Right hindlimb (tissue), 1 donor: ENCODE results near the gene MSL3.
A peak's percentile ranks its signal among the peaks of the same experiment; 100 is the strongest.

ENCODE experiments used
- DNase-seq: peaks from one replicate; pipeline ENCODE4 v3.0.0-alpha.2; 2018

MSL3 gene, protein sequence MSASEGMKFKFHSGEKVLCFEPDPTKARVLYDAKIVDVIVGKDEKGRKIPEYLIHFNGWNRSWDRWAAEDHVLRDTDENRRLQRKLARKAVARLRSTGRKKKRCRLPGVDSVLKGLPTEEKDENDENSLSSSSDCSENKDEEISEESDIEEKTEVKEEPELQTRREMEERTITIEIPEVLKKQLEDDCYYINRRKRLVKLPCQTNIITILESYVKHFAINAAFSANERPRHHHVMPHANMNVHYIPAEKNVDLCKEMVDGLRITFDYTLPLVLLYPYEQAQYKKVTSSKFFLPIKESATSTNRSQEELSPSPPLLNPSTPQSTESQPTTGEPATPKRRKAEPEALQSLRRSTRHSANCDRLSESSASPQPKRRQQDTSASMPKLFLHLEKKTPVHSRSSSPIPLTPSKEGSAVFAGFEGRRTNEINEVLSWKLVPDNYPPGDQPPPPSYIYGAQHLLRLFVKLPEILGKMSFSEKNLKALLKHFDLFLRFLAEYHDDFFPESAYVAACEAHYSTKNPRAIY

DNA sequence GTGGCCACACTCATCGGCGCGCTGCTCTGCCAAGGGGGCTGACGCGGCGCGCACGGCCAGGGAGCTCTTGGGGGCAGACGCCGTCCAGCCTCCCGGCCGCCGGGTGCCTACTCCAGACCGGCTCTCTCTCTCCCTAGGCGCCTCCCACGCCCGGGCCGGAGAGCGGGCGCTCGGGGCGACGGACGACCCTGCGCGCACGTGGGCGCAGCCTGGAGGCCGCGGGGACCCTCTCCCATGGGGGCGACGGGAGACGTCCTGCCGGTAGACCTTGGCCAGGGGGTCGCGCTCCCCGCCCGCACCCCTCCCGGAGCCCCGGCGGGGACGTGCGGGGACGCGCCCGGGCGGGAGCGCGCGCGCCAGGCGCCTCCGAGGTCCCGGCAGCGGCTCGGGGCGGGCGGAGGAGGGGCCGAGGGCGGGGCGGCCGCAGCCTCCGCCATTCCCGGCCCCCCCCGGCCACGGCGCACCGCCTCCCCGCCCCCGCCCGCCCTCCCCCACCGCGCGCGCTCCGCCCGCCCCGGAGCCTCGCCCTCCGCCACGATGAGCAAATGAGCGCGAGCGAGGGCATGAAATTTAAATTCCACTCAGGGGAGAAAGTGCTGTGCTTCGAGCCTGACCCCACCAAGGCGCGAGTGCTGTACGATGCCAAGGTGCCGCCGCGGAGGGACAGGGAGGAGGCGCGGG lies at the start of gene MSL3:
Gene MSL3 (plus strand): TSS at position 519 of the 681 bp plus-strand sequence. CDS start 27 bp downstream, at position 546.
- DNase-seq: peak; percentile 55

DNA sequence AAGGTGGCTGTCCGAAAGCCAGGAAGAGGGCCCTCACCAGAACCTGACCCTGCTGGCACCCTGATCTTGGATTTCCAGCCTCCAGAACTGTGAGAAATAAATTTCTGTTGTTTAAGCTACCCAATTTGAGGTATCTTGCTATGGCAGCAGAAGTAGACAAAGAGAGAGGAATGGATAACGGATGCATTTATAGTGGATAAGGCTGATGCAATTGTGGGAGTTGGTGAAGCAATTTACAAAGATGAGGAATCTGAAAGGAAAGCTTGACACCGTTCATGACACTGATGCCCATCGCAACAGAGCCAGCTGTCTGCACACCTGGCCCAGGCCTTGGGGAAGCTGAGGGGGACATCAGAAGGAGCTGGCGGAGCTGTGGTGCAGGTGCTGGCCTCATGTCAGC lies 35.7 kb upstream of the MSL3 start:
- DNase-seq: no peak

DNA sequence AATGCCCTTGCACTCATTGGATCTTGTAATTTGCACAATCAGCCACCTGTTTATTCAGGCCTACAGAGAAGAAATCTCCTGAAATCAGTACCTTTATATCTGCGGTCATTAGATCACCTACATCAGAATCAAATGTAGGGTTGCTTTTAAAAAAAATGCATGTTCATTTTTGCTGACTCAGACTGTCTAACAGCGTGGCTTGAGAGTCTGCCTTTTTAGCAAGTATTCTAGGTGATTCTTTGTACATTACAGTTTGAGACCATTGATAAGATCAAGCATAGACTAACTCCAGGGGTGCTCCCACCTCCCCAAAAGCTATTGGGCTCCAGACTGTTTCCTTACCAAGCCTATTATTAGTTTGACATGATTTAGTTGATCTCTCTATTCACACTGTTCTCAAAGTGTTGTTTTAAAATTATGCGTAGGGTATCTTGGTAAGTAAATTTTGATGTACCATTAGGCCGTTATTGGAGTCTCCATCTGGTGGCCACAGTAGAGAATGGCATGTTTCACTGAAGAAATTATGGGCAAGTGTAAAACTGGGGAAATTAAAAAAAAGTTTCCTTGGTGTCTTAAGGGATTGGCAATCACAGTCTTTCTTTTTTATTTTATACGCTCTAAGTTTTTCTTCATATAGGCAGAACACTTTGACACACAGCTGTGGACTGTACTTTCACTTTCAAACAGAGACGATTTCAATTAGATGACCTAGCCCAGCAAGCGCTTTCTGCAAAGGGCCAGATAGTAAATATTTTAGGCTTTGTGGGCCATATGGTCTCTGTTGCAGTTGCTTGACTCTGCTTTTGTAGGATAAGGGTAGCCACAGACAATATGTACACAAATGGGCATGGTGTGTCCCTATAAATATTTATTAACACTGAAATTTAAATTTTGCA lies 33.7 kb upstream of the MSL3 start:
- no peak for DNase-seq

DNA sequence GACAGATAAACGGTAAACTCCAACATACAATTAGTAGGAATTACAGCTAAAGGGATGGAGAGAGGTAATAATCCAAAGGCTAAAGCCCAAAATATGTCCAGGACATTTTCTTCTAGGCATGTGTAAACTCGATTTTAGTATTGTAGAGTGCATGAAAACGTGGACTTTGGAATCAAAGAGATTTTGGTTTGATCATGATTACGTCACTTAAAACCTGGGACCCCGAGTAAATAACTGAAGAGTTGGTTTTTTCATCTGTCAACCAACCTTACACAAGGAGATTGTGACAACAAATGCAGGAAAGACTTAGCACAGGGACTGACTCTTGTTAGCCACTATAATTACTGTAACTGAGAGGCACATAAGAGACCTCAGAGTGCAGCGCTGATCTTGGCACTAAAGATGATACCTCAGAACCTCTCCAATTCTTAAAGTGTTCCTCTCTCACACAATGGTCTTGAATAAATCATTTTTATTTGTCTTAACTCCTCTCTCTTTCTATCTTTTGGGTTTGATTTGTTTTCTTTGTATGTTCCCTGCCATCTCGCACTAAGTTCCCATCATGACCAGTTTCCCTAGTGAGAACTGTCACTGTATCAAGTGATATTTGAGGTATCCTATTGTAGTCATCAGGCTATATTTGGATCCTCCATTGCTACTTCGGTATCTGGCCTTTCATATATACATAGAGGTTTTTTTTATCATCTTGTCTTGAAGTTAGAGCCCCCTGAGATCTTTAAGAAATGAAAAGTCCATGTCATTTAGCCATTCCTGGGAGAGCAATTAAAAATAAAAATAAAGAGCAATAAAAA lies 32.2 kb upstream of the MSL3 start:
- no peak for DNase-seq

DNA sequence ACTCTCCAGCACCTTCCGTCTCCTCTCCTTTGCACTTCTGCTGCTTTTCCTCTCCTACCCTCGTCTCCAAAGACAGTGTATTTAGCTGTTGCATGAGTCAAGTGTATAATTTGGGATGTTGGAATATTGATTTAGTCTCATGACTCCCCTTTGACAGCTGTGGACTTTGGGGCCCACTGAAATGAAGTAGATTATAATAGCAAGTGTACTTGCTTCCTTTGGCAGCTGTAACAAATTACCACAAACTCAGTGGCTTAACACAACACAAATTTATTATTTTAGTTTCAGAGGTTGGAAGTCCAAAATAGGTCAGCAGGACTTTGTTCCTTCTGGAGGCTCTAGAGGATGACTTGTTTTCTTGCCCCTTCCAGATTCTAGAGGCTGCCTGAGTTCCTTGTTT lies 29.5 kb upstream of the MSL3 start:
- no peak for DNase-seq

DNA sequence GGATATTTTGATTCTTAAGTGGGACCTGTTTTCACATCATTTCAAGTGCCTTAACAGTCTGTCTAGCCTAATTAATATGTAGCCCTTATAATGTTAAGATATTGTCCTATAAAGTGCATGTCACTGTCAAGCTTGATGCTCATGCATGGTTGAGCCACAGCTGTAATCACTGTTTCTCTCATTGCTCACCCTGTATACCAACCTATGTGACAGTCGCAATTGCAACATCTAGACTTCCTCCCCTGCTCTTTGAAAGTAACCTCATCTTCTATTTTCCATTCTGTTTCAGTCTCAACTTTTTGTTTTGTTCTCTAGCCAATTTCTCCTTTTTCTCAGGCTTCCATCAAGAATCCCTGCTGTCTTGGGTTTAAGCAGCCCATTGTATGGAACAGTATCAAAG lies 24.4 kb upstream of the MSL3 start:
- no peak for DNase-seq

DNA sequence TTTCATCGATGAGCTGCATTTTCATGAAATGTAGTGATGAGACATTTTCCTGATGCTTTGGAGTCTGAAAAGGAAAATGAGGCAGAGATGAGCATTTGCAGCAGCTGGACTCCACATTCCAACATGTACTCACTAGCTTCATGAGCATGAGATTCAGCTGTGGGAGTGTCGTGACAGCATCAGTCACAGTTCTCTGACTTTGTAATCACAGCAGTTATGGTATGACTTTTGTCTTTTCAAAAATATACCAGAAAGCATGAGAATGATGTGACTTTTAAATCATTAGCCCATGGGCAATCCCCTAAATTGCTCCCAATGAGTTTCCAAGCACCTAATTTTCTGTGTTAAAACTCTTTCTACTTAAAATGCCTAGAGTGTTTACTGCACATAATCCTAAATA lies 18.3 kb upstream of the MSL3 start:
- DNase-seq: no peak

DNA sequence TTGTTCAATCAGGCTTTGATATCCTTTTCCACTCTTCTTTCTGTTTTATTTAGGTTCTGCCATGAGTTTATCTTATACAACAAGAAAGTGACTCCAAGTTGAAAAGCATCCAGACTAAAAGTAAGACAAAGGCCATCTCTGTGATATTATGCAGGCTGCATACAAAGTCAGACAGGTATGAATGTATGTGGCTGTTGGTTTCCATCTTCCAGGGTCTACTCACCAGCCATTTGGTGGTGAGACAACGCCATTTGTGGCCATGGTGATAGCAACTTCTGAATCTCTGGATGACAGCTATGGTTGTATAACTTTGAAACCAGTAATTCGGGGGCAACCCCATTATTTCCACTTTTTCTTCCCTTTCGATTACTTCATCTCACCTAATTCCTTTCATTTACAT lies 17.2 kb upstream of the MSL3 start:
- no peak for DNase-seq

DNA sequence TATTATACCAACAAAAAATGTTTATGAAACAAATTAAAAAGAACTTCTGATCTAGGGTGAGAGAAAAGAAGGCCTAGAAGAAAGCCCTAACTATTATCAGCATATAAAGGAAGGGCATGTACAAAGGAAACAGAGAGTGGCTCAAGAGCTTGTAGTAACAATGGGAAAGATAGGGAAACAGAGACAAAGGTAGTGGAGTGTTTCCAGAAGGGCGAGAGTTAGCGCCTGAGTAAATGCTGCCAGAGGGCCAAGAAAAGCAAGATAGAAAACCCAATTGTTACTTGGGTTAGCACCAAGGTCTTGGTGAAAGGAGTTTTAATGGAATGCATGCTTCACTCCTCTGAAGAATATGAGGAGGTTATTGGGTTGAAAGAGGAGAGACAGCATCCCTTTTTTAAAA lies 16.5 kb upstream of the MSL3 start:
- no peak for DNase-seq

DNA sequence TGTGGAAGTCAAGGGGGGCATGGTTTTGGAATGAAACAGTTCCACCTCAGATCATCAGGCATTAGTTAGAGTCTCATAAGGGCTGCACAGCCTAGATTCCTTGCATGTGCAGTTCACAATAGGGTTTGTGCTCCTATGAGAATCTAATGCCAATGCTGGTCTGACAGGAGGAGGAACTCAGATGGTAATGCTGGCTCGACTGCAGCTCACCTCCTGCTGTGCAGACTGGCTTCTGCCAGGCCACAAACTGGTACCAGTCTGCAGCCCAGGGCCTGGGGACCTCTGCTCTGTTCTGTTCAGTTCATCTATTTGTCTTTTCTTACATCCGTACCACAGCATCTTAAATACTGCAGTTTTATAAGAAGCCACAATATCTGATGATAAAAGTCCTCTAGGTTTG lies 12.2 kb upstream of the MSL3 start:
- DNase-seq: no peak

DNA sequence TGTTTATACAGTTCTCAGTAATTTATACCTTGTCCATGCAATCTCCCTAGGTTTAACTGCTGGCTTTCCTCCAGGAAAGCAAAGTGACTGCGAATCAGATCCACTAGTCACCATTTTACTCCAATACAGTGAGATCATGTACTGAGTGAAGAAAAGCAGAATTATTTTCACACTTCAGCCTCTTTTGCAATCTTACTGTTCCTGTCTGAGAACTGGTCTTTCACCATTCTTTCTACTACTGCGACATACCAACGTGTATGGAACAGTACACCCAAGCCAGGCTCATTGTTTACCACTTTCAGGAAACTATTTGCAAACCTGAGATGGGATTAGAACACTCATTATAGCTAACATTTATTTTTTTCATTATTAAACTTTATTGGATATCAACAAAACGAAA lies 8.0 kb upstream of the MSL3 start:
- no peak for DNase-seq

DNA sequence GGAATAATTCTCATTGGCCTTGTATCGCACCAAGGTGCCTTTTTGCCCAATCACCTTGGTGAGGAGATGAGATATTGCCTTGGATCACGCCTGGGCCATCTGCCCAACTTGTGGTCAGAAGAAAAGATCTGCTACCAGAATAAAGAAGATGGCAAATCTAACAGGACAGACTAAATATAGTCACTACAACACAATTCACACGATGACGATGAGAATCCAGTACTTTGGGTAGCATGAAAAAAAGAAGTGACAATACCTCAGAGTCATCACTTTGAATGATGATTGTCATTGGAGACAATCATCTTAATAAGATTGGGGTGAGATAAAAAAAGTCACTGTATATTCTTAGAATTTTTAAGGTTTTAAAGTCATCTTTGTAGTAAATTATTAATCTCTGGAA lies 7.3 kb upstream of the MSL3 start:
- DNase-seq: no peak

DNA sequence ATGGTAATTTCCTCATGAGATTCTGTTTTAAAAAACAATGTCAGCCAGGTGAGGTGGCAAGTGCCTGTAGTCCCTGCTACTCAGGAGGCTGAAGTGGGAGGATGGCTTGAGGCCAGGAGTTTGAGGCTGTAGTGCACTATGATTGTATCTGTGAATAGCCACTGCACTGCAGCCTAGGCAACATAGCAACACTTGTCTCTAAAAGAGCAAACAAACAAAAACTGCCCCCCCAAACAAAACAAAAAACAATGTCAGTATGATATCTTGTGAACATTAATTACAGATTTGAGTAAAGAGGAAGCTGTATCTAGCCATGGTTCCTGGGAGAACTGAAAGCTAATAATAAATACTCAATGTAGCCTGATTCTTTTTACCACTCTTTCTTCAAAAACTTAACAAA lies 6.8 kb upstream of the MSL3 start:
- no peak for DNase-seq

DNA sequence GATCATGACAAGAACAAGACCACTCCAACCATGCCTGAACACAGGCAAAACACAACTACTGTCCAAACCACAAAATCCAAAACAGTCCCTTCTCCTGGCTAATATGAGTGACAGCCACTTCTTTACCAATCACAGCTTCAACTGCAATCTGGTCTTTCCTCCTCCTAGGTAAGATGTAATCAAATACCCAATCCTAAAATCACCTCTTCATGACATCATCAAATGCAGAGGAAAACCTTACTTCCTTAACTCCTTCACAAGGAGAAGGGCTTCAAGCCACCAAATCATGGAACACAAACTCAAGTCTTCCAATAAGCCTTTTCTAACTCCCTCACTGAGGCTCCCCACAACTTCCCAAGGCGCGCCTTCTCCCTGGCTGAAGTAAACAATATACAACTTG lies 4.4 kb upstream of the MSL3 start:
- DNase-seq: no peak

DNA sequence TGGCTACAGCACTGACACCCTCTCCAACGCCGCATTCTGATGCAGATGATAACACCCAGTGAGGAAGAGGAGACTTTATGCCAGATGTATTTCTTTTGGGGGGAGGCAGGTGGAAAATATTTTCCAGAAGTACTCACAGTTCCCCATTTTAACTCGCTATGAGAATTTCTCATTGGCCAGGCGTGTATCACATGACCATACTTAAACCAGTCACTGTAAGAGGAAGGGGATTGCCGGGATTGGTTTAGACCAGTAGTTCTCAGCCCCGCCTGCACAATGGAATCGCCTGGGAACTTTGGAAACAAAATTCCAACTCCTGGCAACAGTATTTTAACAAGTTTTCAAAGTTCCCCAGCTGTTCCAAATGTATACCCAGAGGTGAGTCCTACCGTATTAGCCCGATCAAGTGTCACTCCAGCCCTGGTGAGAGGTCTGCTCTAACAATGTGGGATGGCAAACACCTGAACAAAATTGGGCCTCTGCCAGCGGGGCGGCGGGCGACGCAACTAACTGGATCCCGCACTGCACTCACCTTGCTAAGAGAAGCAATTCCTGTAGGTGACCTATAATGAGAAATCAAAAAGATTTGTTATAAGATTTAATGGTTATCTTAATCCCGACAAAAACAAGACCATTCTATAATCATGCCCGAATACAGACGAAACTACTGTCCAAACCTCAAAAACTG lies 2.9 kb upstream of the MSL3 start:
- no peak for DNase-seq

DNA sequence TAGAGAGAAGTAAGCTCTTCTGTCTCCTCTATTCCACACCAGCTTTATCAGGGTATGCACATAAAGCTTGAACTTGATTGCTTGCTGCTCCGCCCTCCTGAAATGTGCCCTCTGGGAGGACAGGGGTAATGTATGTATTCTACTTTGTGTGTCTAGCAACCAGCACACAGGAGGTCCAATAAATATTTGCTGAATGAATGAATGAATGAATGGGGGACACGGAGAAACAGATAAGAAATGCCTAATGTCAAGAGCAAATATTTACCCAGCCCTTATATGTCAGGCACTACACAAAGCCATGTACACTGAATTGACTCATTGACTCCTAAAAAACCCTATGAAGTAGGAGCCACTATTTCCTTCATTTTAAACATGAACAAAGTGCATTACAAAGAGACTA lies 2.3 kb upstream of the MSL3 start:
- DNase-seq: no peak

DNA sequence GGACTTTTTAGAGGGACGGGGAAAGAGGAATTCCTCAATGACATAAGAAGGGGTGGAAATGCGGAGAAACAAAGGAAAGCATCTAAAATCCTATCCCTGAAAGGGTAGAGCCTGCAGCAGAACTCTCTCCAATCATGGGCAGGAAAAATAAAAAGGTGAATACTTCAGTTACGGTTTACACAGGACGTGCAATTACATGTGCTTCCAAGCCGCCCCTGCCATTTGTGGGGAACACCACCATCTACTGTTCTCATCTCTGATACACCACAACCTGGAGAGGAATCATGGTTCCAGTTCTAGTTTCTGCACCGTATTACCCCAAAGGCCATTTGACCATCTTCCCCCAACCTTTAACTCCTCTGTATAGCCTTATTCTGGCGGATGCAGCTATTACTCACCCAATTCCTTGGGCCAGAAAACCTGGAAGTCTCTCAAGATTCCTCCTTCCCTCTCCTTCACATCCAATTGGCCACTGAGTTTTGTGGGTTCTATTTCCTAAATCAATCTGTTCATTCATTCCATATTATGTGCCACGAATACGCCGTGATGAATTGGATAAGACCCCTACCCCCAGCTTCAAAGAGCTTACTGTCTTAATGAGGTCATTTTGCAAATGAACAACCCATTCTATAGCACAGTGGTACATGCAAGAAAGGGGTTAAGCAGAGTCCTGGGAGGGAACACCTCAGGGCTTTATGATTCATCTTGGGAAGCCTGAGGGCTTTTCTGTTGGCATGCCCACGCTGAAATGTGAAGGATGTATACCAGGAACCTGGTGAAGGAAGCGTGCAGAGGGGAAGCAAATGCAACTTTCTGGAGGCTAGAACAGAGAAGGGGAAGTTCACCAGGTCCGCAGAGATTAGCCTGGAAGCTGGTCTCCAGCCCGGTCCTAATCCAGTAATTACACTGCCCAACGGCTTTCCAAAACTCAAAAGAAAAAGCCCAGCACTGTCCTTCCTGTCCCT lies 1.4 kb upstream of the MSL3 start:
- no peak for DNase-seq

DNA sequence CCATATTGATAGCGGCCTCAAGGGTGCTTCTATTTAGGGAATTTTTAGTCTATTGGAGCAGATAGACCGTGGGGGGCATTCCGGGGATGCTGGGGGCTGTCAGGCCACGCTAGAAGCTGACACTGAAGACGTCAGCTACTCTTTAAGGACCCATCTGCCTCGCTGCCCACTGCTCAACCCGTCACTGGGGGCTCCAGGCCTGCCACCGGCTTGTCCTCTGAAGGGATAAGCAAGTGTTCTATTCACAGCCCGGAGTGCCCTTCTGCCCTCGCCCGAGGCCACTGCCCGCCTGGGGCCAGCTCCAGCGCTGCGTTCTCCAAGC lies 679 bp upstream of the MSL3 start:
- no peak for DNase-seq

DNA sequence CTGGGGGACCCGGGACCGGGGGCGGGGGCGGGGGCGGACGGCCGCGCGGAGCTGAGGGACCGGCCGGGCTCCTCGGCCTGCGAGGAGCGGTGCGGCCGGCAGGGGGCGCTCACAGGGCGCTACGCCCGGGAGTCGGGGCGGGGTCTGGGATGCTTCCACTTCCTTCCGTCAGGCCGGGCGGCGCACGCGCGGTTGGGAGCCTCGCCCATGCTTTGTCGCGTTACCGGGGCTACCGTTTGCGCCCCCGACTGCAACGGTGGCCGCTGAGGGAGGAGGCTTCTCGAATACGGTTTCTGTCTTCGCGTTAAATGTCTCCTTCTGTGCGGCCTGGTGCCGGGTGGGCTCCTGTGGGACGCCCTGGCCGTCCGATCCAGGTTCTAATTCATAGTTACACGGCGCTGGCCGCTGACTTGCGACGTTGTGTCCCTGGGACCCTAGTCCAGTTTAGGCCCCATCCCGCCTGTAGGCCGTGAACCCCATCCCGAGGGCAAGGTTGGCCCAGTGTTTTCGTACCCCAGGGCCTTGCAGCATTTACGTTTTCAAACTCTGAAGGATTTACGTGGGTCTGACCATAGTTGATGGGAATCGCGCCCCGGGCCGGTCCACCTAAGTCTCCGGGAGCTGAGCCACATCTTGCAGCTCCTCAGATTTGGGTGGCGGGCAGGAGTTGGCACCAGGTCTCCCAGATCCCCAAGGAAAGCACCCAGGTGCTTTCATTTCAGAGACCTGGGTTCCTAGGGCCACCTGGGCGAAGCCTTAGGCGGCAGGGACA lies 549 bp downstream of the MSL3 start:
- DNase-seq: peak; percentile 90

DNA sequence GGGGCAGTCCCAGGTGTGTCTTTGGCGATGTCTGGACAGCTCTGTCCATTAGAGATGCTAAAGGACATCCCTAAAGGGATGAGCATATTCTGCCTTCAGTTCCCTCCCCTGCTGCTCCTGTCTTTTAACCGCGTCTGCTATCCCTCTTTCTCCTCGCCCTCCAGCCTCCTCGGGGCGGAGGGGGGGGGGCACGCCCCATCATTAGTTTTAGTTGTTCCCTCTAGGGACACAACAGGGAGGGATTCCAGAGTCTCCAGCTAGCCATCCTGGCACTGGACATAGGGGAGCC lies 1.1 kb downstream of the MSL3 start:
- no peak for DNase-seq
